T47D (cell line): ENCODE measurements around the gene CNGB1.

Source experiments
- DNase-seq, 2 experiments: peaks; one replicate each; pipeline versions ENCODE4 v3.0.0 to v3.0.0-alpha.2; 2011 to 2012; ENCODE audit warnings: low read depth in 1 of 2, low spot score in 1 of 2
- JUND ChIP-seq: IDR thresholded peaks from 2 replicates; pipeline ENCODE4 v1.6.1; 2012; ENCODE audit warnings: low read depth
- in situ Hi-C: cut with HindIII; loops from 2 replicates; pipeline ENCODE4 v1.10.0; 2016; ENCODE audit warnings: low sequenced_read_pairs, low pct_unique_long_range_greater_than_20kb

Gene CNGB1

DNA sequence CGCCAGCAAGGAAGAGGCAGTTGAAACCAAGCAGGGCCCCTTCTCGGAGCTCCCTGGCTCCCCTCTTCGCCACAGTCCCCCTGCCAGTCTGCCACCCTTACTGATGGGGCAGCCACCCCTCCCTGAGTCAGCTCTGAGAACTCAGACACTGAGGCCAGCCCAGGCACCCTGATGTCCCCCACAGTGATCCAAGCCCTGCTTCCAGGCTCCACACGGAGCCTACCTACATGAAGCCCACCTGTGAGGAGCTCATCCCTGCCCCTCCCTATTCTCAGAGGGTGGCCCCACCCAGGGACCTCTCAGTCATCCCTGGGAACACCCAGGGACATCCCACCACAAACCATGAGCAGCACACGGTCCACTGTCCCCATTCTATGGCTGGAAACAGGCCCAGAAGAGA, 8.9 kb downstream of the CNGB1 start:
- in situ Hi-C loops, result no loop called here
- no peak for DNase-seq
- no peak for TF ChIP-seq JUND

DNA sequence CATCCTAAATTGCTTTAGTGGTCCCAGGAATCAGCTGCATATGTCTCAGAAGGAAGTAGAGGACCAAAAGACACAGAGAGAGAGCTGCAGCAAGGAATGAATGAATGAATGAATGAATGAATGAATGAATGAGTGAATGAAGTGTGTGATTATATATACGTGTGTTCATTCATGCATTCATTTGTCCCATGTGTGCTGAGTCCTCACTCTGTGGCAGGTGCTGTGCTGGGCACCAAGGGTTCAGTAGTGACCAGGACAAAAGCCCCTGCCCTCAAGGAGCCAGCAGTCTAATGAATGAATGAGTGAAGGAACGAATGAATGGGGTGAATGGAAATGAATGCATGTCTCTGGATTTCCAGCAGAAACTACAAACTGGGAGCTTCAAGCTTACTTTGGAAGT, 9.4 kb downstream of the CNGB1 start:
- TF ChIP-seq JUND, result no peak
- in situ Hi-C loops, result no loop called here
- DNase-seq, result no peak

DNA sequence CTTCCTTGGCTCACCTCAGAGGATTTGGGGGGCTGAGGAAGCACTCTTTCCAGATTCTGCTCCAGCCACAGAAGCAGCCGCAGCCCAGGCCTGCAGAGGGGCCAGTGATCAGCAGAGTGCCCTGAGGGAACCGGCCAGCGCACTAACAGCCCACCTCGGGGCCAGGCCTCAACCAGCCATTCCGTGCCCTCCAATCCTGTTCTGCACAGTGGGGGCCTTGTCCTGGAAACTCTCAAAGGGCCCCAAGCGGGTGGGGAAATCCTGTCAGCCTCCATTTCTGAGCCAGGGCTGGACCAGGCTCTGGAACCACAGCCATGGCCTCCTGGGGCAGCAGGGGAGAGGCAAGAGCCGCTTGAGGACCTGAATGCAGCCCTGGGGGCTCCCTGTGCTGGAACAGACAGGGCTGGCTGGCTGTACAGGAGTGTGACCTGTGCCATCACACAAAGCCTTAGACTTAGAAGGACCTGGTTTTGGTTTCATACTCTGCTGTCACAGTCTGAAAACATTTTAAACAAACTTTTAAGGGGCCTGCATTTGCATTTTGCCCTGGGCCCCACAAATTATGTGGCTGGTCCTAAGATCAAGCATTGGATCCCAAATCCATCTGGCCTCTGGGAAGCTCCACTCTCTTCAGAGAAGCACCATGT, 10.0 kb downstream of the CNGB1 start:
- TF ChIP-seq JUND, result no peak
- DNase-seq, result no peak
- in situ Hi-C loops, result no loop called here

DNA sequence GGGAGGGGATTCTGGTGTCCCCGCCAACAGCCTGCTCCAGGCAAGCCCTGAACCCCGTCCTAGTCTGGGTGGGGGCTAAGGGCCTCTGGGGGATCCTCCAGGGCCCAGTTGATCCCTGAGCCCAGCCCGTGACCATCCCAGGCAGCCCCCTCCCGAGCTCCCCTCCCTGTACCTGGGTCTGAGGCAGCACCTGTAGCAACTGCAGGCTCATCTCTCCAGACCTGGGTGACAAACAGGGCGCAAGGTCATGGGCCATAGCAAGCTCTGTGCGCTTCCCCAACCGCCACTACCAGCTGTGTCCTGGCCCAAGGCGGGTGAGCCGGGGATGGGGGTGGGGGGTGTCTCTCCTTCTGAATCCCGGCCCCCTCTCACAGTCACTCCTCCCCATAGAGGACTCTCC, 10.6 kb downstream of the CNGB1 start:
- DNase-seq, result no peak
- in situ Hi-C loops, result no loop called here
- TF ChIP-seq JUND, result no peak

DNA sequence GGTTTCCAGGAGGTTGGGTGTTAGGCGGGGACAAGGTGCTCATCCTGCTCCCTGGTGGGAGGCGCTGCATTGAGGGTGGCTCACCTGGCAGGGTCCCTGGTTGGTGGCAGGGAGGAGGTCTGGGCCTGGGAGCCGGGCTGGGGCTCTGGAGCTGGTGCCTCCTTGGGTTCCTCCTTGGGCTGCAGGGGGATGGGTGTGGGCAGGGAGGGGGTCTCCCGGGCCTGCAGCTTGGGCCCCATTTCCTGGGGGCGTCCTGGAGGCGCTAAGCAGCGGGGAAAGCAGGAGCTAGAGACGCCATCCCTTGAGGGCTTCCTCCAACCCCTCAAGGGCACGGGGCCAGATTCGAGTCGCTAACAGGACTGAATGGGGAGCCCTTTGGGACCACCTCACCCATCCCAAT, 11.1 kb downstream of the CNGB1 start:
- in situ Hi-C loops, result no loop called here
- DNase-seq, result no peak
- TF ChIP-seq JUND, result no peak

DNA sequence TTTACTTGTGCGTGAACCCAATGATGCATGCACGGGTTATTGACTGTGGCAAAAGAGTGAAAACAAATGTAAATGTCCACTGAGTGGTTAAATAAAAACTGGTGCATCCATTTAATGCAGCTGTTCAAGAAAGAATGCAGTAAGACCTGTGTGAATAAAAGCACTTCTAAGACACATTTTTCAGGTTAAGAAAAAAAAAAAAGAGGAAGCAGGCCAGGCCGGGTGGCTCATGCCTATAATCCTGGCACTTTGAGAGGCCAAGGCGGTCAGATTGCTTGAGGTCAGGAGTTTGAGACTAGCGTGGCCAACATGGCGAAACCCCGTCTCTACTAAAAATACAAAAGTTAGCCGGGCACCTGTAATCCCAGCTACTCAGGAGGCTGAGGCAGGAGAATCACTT, 11.8 kb downstream of the CNGB1 start:
- no peak for DNase-seq

DNA sequence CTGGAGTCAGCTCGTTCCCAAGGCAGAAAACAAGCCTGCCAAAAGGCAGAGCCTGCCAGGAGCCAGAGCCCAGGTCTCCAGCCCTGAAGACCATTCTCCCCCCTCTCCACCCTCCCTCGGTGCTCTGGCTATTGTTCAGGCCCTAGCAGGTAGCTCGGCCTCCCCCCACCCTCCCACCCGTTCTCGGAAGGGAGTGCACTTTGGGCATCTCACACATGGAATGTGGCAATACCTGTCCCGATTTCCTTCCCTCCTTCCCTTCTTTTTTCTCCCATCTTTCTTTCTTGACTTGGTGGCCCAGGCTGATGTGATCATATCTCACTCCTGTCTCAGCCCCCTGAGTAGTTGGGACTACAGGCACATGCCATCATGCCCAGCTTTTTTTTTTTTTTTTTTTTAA, 12.4 kb downstream of the CNGB1 start:
- in situ Hi-C loops, result no loop called here
- TF ChIP-seq JUND, result no peak
- no peak for DNase-seq

More for the DNA sequence above, 11.8 kb downstream of the CNGB1 start:
- no peak for TF ChIP-seq JUND
- in situ Hi-C loops, result no loop called here

DNA sequence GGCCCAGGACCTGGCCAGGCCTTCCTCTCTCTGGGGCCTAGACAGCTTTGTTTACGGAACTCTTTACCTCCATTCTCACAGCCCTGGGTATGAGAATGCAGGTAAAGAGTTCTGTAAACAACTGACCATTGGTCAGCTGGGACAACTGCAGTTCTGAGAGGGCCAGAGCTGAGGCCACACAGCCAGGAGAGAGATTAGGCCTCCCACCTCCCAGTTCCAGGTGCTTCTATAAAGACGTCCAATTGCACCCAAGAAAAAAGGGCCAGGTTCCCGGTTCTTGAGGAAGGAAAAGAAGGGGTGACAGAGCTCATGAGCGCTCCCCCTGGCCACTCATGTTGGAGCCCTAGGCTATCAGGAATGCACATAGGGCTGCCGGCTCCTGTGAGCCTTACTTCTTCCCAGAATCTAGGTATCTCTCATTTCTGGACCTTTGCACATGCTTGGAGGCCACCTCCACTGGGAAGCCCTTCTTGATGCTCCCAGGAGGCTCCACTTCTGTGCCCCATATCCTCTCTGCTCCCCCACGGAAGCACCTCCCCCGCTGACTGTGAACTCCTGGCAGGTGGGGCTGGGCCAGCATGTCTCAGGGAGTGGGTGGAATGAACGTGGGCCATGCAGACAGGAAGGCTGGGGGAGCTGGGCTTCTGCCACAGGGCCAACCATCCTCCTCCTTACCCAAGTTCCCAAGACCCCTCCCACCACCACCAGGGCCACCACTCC, 13.1 kb downstream of the CNGB1 start:
- TF ChIP-seq JUND, result no peak
- no peak for DNase-seq
- in situ Hi-C loops, result no loop called here

DNA sequence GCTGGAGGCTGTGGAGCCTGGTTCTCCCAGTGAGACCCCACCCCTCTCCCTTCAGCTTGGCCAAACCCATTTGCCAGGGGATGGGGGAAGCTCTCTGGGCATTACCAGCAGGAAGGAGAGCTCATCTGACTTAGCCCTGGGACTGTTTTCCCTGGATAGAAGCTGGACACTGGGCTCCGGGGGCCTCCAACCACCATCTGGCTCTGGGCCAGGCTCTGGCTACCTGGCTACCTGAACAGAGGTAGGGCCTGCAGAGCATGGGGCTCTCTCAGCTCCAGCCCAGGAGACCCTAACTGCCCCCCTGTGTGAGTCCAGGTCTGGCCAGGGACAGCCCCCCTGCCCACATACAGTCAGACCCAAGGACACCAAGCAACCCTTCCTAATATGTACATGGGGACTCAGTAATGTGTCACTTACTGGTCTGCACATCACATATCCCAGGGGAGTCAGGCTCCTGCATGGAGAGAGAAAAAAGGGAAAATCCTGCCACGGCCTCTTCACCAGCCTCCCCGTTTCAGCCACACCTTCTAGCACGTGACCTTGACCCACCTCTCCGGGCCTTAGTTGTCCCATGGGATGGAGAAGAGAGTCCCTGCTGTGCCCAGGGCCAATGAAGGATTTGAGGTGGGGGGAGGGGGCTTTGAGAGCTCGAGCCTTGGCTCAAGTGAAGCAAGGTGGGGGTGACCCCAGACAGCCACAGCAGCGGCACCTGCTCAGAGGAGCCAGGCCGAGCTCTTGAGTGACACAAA, 13.8 kb downstream of the CNGB1 start:
- TF ChIP-seq JUND, result no peak
- DNase-seq, result no peak
- in situ Hi-C loops, result no loop called here

DNA sequence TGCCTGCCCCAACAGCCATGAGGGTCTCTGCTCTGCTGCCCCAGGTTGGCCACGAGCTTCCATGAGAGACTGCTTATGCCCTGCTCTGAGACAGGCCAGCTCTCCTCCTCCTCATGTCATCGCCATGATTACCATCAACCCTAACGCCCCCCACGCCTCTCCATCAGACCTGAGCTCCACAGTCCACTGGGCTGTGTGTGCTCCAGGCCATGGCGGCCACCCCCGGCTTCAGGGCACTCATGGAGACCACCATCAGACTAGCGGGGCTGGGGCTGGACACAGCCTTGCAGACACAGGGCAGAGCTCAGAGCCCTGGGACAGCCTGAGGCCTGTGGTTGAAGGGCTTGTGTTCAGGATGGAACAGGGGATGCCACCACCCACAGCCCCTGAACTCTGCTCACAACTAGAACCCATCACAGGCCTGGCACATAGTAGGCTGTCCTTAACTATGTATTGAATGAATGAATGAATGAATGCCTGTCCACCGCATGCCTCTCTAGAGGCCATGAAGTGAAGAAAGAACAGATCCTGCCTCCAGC, 14.6 kb downstream of the CNGB1 start:
- DNase-seq, result no peak
- TF ChIP-seq JUND, result no peak
- in situ Hi-C loops, result no loop called here

DNA sequence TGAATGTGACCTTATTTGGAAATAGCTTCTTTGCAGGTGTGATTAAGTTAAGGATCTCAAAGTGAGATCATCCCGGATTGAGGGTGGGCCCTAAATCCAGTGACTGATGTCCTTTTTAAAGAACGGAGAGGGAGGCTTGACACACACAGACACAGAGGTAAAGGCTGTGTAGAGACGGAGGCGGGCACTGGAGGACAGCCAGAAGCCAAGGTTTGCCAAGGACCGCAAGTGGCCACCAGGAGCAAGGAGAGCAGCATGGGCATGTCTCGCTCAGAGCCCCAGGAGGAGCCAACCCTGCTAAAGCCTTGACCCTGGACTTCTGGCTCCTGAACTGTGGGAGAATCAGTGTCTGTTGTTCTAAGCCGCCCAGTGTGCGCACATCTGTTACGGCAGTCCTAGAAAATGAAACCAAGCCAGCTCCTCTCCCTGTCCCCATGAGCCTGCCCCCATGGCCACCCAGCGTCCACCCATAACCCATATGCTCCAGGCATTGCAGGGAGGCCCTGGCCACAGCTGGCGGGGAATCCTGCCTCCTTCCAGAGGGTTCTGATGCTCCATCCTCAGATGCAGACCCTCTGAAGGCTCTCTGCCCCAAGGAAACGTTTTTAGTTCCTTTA, 15.2 kb downstream of the CNGB1 start:
- in situ Hi-C loops, result no loop called here
- TF ChIP-seq JUND, result no peak
- peak; percentile 54 to 63 for DNase-seq

DNA sequence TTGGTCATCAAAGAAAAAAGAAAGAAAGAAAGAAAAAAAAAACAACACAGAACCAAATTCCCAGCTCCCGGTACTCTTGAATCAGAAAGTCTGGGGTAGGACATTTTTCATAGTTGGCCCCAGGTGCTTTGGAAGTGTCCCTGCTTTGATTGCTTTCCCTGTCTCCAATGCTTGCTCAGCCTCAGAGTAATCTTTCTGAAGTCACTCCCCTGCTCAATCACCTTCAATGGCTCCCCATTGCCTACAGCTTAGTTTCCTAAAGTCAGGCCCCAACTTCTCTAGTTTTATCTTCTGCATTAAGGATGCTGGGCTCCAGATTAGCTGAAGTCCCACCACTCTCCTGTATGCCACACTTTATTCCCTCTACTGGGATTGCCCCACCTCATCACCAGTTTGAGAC, 17.1 kb downstream of the CNGB1 start:
- in situ Hi-C loops, result no loop called here
- DNase-seq, result no peak
- TF ChIP-seq JUND, result no peak

DNA sequence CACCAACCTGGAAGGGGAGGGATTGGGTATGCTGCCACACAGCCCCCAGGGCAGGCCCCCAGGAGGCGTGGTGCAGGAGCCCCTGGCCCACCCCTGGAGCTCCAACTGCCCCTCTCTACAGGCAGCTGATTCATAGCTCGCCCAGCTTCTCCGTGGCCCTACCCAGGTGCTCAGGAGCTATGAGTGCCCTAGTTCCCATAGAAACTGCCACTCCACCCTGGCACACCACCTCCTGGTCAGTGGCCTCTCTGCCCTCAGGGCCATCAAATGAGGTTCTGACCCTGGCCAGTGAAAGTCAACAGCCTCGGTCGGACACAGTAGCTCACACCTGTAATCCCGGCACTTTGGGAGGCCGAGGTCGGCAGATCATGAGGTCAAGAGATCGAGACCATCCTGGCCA, 18.0 kb downstream of the CNGB1 start:
- in situ Hi-C loops, result no loop called here
- no peak for TF ChIP-seq JUND
- no peak for DNase-seq
